ENCODE measurements around the gene FAM111A.

- TF ChIP-seq SPI1 (IDR thresholded peaks at IDR 0.05; ENCODE audit: borderline replicate concordance, insufficient read depth, low read depth, low read length) (no peak), YY1 (IDR thresholded peaks at IDR 0.05; ENCODE audit: low read depth, low read length) (peak; percentile 30; the same call in 1 of the 2 replicates), SUZ12 (IDR thresholded peaks at IDR 0.05; ENCODE audit: unreplicated experiment) (no peak), EP300 (IDR thresholded peaks at IDR 0.05; ENCODE audit: borderline replicate concordance in 1 of 2, control insufficient read depth in 1 of 2, low read depth in 2 of 2, low read length in 2 of 2) (no peak), CTCF (IDR thresholded peaks at IDR 0.05 in 2 of 3, conservative IDR thresholded peaks at IDR 0.05 in 1 of 3; ENCODE audit: control insufficient read depth in 2 of 3, extremely low read depth in 1 of 3, insufficient read depth in 1 of 3, low read depth in 3 of 3, low read length in 3 of 3) (no peak), ZNF622 (IDR thresholded peaks at IDR 0.05) (no peak), TAF1 (IDR thresholded peaks at IDR 0.05; ENCODE audit: borderline replicate concordance, low read depth, low read length) (0 out of 2 replicates have a peak, but pooled peaks have one; percentile 2), POLR2AphosphoS5 (IDR thresholded peaks at IDR 0.05; ENCODE audit: low read length) (peak; percentile 63), CHD1 (IDR thresholded peaks at IDR 0.05; ENCODE audit: low read depth, low read length) (0 out of 2 replicates have a peak, but pooled peaks have one; percentile 34), MTA2 (IDR thresholded peaks at IDR 0.05; ENCODE audit: low read depth) (no peak; the same call in 1 of the 2 replicates), ZNF274 (IDR thresholded peaks at IDR 0.05; ENCODE audit: insufficient read depth, insufficient read length) (no peak)
Observed at GRCh38 chr11:59173080-59173963, 30.7 kb downstream of the FAM111A start.

All from GM12878 (cell line).